GM21717 (cell line): Measurements from ENCODE around the gene ABLIM3.

ENCODE experiments used
- ATAC-seq: cut with Tn5 transposase; IDR thresholded peaks from one replicate; pipeline ENCODE4 v1.9.1; 2021; ENCODE audit warnings: mild to moderate bottlenecking, moderate library complexity; ENCODE audit not compliant: unreplicated experiment

Gene ABLIM3

GRCh38 chr5:149141224-149141956 is at the start of gene ABLIM3:
Gene ABLIM3, plus strand, starts transcription at chr5:149141493. Its CDS starts 603 bp downstream, at chr5:149142096.
- ATAC-seq = peak; percentile 89

GRCh38 chr5:149093625-149094024 is 47.7 kb upstream of the ABLIM3 start:
- ATAC-seq = no peak

GRCh38 chr5:149094996-149095395 is 46.3 kb upstream of the ABLIM3 start:
- ATAC-seq = no peak

- no peak for ATAC-seq
Observed at GRCh38 chr5:149099920-149100319, 41.4 kb upstream of the ABLIM3 start.

- no peak for ATAC-seq
Observed at GRCh38 chr5:149100331-149100730, 41.0 kb upstream of the ABLIM3 start.

- no peak for ATAC-seq
Observed at GRCh38 chr5:149108651-149109280, 32.5 kb upstream of the ABLIM3 start.

GRCh38 chr5:149110406-149110805 is 30.9 kb upstream of the ABLIM3 start:
- no peak for ATAC-seq

GRCh38 chr5:149113669-149114068 is 27.6 kb upstream of the ABLIM3 start:
- no peak for ATAC-seq

- ATAC-seq = peak; percentile 66
Observed at GRCh38 chr5:149114403-149115312, 26.6 kb upstream of the ABLIM3 start.

- peak; percentile 86 for ATAC-seq
Observed at GRCh38 chr5:149117970-149118369, 23.3 kb upstream of the ABLIM3 start.

GRCh38 chr5:149118463-149118862 is 22.8 kb upstream of the ABLIM3 start:
- no peak for ATAC-seq

GRCh38 chr5:149121145-149121544 is 20.1 kb upstream of the ABLIM3 start:
- no peak for ATAC-seq

- ATAC-seq = no peak
Observed at GRCh38 chr5:149123211-149123610, 18.1 kb upstream of the ABLIM3 start.

GRCh38 chr5:149125386-149125891 is 15.9 kb upstream of the ABLIM3 start:
- no peak for ATAC-seq

- ATAC-seq = no peak
Observed at GRCh38 chr5:149126906-149127305, 14.4 kb upstream of the ABLIM3 start.

GRCh38 chr5:149127394-149127955 is 13.8 kb upstream of the ABLIM3 start:
- no peak for ATAC-seq

- ATAC-seq = peak; percentile 81
Observed at GRCh38 chr5:149128023-149128875, 13.0 kb upstream of the ABLIM3 start.

GRCh38 chr5:149129181-149129580 is 12.1 kb upstream of the ABLIM3 start:
- ATAC-seq = no peak

GRCh38 chr5:149130121-149130914 is 11.0 kb upstream of the ABLIM3 start:
- ATAC-seq = no peak
